ENCODE results near the gene PCBP3.

DNA sequence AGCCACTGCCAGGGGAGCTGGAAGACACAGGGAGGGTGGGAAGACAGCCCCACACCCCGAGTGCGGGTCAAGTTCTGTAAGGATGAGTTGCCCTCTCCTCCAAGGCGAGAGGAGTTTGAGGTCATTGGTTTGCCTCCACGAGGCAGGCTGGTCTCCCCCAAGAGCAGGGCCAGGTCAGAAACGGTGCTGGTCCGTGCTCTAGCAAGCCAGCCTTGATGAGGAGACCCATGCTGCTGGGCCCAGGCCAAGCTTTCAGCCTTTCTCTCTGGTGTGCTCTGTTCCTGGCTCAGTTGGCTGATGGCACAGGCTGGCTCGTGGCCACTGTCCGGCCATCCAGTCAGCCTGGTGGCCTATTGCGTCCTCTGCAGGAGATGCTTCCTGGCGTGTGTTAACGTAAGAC lies 12.0 kb upstream of the PCBP3 start:
- TF ChIP-seq, protein P1, sequence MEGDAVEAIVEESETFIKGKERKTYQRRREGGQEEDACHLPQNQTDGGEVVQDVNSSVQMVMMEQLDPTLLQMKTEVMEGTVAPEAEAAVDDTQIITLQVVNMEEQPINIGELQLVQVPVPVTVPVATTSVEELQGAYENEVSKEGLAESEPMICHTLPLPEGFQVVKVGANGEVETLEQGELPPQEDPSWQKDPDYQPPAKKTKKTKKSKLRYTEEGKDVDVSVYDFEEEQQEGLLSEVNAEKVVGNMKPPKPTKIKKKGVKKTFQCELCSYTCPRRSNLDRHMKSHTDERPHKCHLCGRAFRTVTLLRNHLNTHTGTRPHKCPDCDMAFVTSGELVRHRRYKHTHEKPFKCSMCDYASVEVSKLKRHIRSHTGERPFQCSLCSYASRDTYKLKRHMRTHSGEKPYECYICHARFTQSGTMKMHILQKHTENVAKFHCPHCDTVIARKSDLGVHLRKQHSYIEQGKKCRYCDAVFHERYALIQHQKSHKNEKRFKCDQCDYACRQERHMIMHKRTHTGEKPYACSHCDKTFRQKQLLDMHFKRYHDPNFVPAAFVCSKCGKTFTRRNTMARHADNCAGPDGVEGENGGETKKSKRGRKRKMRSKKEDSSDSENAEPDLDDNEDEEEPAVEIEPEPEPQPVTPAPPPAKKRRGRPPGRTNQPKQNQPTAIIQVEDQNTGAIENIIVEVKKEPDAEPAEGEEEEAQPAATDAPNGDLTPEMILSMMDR (IDR thresholded peaks at IDR 0.05; ENCODE audit: low read depth, low read length), result no peak
- TF ChIP-seq POLR2A (IDR thresholded peaks at IDR 0.05; ENCODE audit: extremely low read depth, insufficient read length) (no peak), MYC (IDR thresholded peaks at IDR 0.05; ENCODE audit: low read depth, low read length) (no peak)
- TF ChIP-seq, protein P2, sequence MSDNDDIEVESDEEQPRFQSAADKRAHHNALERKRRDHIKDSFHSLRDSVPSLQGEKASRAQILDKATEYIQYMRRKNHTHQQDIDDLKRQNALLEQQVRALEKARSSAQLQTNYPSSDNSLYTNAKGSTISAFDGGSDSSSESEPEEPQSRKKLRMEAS (IDR thresholded peaks at IDR 0.05; ENCODE audit: low read depth, low read length), result no peak
